ENCODE measurements around the gene AGPS. TPM values are rescaled to one million over a fixed set of nuclear protein-coding genes. Genes with fewer than 3 reads are reported as not detected.

AGPS gene
- total and polyA plus RNA-seq, 4 experiments from 2014 or later: 13.8 to 29.7 (median 22.9) TPM

DNA sequence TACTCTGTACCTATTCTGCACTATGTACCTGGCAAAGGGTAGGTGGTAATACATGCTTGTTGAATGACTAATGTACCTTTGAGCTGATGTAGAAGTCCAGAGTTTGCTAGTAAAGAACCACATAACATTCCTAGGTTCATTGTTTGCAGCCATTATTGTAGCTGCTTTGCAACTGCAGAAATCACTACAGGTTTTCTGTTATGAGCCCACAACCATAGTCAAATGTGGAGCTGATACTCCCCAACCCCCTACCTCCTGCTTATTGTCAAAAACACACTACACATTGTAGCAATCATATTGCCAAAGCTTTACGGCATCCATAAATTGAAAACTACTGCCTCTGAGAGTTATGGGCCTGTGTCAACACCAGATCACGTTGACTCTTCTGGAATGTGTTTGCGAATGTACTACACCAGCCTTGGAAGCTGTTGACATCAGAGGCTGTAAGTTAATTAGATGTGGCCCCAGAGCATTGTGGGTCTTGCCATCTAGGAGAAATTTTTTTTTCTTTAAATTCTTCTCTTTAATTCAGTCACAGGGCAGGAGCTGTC is 187.0 kb downstream of the AGPS start:
- Mint-ChIP-seq H3K4me1 (no peaks in the 10 kb centered on the region), H3K9me3 (peaks cover 0 to 3% (median 0%) of the 10 kb centered on the region in 8 donors), H3K27me3 (no peaks in the 10 kb centered on the region), H3K36me3 (no peaks in the 10 kb centered on the region), H3K27ac (no peak overlapping the region), H3K4me3 (no peak overlapping the region)
- CTCF ChIA-PET (ENCODE audit: partially characterized antibody): no interaction called here
- no peaks in the 10 kb centered on the region for H3K36me3 ChIP-seq (ENCODE audit: insufficient read depth, low read length)
- H3K27ac ChIP-seq (ENCODE audit: low read depth, low read length): no peak overlapping the region
- POLR2A ChIA-PET (ENCODE audit: partially characterized antibody): no interaction called here
- intact Hi-C loops (cut with micrococcal nuclease): no loop called here
- no peak for DNase-seq
- H3K27me3 ChIP-seq (ENCODE audit: insufficient read depth, low read length): no peaks in the 10 kb centered on the region
- H3K4me1 ChIP-seq (ENCODE audit: insufficient read depth, low read length): no peaks in the 10 kb centered on the region
- H3K9me3 ChIP-seq (ENCODE audit: control insufficient read depth in 1 of 2, low read length in 2 of 2): no peaks in the 10 kb centered on the region
- H3K4me3 ChIP-seq (ENCODE audit: low read length in 2 of 2): no peak overlapping the region

DNA sequence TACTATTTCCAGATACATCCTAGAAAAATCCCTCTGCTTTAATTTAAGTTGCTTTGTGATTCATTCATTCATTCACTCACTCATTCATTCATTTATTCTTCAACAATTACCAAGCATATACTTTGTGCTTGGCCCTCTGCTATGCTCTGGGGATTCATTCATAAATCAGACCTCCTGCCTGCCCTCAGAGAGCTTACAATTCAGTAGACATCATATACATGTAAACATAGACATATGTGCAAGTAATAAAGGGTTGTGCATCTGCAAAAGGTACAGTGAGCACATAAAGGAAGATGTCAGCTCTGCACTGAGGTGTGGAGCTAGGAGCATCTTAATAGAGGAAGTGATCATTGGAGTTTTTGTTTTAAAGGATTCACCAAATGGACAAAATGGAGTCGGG is 189.4 kb downstream of the AGPS start:
- no peaks in the 10 kb centered on the region for H3K4me1 ChIP-seq (ENCODE audit: insufficient read depth, low read length)
- intact Hi-C loops (cut with micrococcal nuclease): no loop called here
- POLR2A ChIA-PET (ENCODE audit: partially characterized antibody): no interaction called here

DNA sequence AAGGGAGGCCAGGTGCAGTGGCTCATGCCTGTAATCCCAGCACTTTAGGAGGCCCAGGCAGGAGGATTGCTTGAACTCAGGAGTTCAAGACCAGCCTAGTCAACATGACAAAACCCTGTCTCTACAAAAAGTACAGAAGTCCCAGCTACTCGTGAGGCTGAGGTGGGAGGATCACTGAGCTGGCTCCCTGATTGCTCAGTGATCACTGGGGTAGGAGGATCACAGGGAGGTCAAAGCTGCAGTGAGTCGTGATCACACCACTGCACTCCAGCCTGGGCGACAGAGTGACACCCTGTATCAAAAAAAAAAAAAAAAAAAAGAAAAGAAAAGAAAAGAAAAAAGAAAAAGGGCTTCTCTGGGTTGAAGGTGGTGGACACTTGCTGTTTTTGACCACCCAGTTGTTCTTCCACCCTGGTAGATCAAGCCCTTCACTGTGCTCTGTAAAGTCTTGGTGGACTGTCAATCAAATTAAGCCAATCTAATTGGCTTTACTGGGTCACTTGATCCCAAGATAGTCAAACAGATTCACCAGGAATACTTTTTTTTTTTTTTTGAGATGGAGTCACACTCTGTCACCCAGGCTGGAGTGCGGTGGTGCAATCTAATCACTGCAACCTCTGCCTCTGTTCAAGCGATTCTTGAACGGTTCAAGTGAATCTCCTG is 191.6 kb downstream of the AGPS start:
- no peak overlapping the region for H3K4me3 Mint-ChIP-seq
- H3K36me3 Mint-ChIP-seq: no peaks in the 10 kb centered on the region
- peaks cover 0 to 2% of the 10 kb centered on the region in 2 donors for H3K27me3 Mint-ChIP-seq
- DNase-seq: no peak
- ChIA-PET CTCF (ENCODE audit: partially characterized antibody) (no interaction called here), POLR2A (ENCODE audit: partially characterized antibody) (no interaction called here)
- no peak overlapping the region for H3K27ac Mint-ChIP-seq
- intact Hi-C loops (cut with micrococcal nuclease): no loop called here
- H3K27me3 ChIP-seq (ENCODE audit: insufficient read depth, low read length): no peaks in the 10 kb centered on the region
- H3K4me1 ChIP-seq (ENCODE audit: insufficient read depth, low read length): no peaks in the 10 kb centered on the region
- no peaks in the 10 kb centered on the region for H3K36me3 ChIP-seq (ENCODE audit: insufficient read depth, low read length)
- H3K4me1 Mint-ChIP-seq: no peaks in the 10 kb centered on the region
- H3K9me3 Mint-ChIP-seq: peaks cover 0 to 3% (median 0%) of the 10 kb centered on the region in 8 donors
- no peaks in the 10 kb centered on the region for H3K9me3 ChIP-seq (ENCODE audit: control insufficient read depth in 1 of 2, low read length in 2 of 2)
- H3K27ac ChIP-seq (ENCODE audit: low read depth, low read length): no peak overlapping the region
- H3K4me3 ChIP-seq (ENCODE audit: low read length in 2 of 2): no peak overlapping the region

More for the DNA sequence above, 189.4 kb downstream of the AGPS start:
- Mint-ChIP-seq H3K9me3 (peaks cover 0 to 3% (median 0%) of the 10 kb centered on the region in 8 donors), H3K4me1 (no peaks in the 10 kb centered on the region), H3K27ac (no peak overlapping the region), H3K27me3 (no peaks in the 10 kb centered on the region), H3K4me3 (no peak overlapping the region), H3K36me3 (no peaks in the 10 kb centered on the region)
- Histone ChIP-seq H3K36me3 (ENCODE audit: insufficient read depth, low read length) (no peaks in the 10 kb centered on the region), H3K4me3 (ENCODE audit: low read length in 2 of 2) (no peak overlapping the region), H3K27ac (ENCODE audit: low read depth, low read length) (no peak overlapping the region), H3K27me3 (ENCODE audit: insufficient read depth, low read length) (no peaks in the 10 kb centered on the region), H3K9me3 (ENCODE audit: control insufficient read depth in 1 of 2, low read length in 2 of 2) (no peaks in the 10 kb centered on the region)
- no peak for DNase-seq
- CTCF ChIA-PET (ENCODE audit: partially characterized antibody): no interaction called here

DNA sequence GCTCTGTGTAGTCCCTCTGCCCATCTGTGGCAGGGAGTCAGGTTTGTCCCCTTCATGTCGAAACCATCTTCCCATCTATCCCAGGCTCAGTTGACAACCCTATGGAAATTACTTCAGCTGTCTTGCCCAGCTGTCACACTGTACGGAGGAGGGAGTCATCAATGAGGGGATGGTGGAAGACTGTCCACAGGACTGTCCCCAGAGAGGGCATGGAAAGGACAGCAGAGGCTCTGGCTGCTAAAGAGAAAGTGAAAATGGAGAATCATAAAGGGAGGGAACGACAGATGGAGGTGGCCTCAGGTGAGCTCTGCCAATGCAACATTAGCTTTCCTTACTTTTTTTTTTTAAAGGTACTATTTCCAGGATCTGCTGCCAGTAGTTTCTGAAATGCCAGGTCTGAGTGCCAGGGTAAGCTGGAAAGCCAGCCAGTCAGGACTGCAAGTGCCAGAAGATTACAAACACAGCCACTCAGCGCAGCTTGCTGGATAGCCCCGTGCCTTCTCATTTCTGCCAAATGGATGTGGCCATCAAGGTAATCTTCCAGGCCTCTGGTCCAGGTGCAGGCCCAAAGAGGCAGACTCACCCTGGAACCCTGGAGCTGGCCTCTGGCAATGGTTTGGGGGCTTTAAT is 192.8 kb downstream of the AGPS start:
- no peak overlapping the region for H3K27ac Mint-ChIP-seq
- Histone ChIP-seq H3K27me3 (ENCODE audit: insufficient read depth, low read length) (no peaks in the 10 kb centered on the region), H3K36me3 (ENCODE audit: insufficient read depth, low read length) (no peaks in the 10 kb centered on the region), H3K4me1 (ENCODE audit: insufficient read depth, low read length) (no peaks in the 10 kb centered on the region), H3K4me3 (ENCODE audit: low read length in 2 of 2) (no peak overlapping the region), H3K9me3 (ENCODE audit: control insufficient read depth in 1 of 2, low read length in 2 of 2) (no peaks in the 10 kb centered on the region), H3K27ac (ENCODE audit: low read depth, low read length) (no peak overlapping the region)
- POLR2A ChIA-PET (ENCODE audit: partially characterized antibody): no interaction called here
- peaks cover 0 to 3% (median 0%) of the 10 kb centered on the region in 8 donors for H3K9me3 Mint-ChIP-seq
- no peaks in the 10 kb centered on the region for H3K4me1 Mint-ChIP-seq
- H3K36me3 Mint-ChIP-seq: no peaks in the 10 kb centered on the region
- H3K27me3 Mint-ChIP-seq: peaks cover 0 to 5% of the 10 kb centered on the region in 2 donors
- H3K4me3 Mint-ChIP-seq: peak overlapping the region in 1 of 8 donors; percentile 48
- intact Hi-C loops (cut with micrococcal nuclease): no loop called here
- CTCF ChIA-PET (ENCODE audit: partially characterized antibody): no interaction called here
- no peak for DNase-seq

DNA sequence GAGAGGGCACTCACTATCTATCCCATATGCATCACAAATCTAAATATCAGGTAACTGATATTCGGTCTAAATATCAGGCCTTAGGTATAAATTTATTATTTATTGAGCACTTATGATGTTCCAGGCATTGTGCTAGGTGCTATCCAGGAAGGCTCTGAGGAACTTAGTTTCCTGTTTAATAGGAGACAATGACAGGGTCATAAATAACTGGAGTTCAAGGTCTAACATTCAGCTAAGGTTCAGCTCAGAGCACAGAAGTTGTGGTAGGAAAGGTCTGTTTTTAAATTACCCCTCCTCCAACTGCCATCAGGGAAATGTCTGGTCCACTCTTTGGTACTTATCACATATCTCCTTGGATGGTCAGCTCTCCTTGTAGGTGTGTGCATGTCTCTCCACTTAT is 193.6 kb downstream of the AGPS start:
- H3K27me3 Mint-ChIP-seq: peaks cover 0 to 9% of the 10 kb centered on the region in 2 donors
- Histone ChIP-seq H3K4me1 (ENCODE audit: insufficient read depth, low read length) (no peaks in the 10 kb centered on the region), H3K9me3 (ENCODE audit: control insufficient read depth in 1 of 2, low read length in 2 of 2) (no peaks in the 10 kb centered on the region), H3K27ac (ENCODE audit: low read depth, low read length) (no peak overlapping the region), H3K27me3 (ENCODE audit: insufficient read depth, low read length) (no peaks in the 10 kb centered on the region), H3K4me3 (ENCODE audit: low read length in 2 of 2) (no peak overlapping the region), H3K36me3 (ENCODE audit: insufficient read depth, low read length) (no peaks in the 10 kb centered on the region)
- no peaks in the 10 kb centered on the region for H3K36me3 Mint-ChIP-seq
- intact Hi-C loops (cut with micrococcal nuclease): no loop called here
- H3K4me3 Mint-ChIP-seq: no peak overlapping the region
- no peak overlapping the region for H3K27ac Mint-ChIP-seq
- peaks cover 0 to 3% (median 0%) of the 10 kb centered on the region in 8 donors for H3K9me3 Mint-ChIP-seq
- ChIA-PET CTCF (ENCODE audit: partially characterized antibody) (no interaction called here), POLR2A (ENCODE audit: partially characterized antibody) (no interaction called here)
- no peaks in the 10 kb centered on the region for H3K4me1 Mint-ChIP-seq
- no peak for DNase-seq

DNA sequence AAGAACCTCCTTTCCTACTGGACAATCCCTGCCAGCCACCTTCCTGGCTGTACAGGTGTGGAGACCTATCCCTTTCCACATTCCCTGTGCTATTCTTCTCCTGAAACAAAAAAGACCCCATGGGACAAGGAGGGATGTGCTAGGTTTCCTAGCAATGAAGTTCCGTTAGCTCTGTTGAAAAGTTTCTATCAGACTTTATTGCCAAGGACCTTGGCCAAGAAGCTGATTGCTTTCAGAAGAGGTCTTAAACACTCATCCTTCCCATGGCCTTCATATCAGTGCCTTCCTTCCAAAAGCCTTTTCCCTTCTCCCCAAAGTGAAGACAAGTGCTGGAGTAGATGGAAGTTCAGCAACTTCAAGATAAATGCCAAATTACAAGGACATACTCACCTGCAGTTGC is 194.8 kb downstream of the AGPS start:
- no peaks in the 10 kb centered on the region for H3K36me3 ChIP-seq (ENCODE audit: insufficient read depth, low read length)
- ChIA-PET POLR2A (ENCODE audit: partially characterized antibody) (no interaction called here), CTCF (ENCODE audit: partially characterized antibody) (no interaction called here)
- H3K27ac Mint-ChIP-seq: no peak overlapping the region
- no peaks in the 10 kb centered on the region for H3K27me3 ChIP-seq (ENCODE audit: insufficient read depth, low read length)
- H3K4me1 ChIP-seq (ENCODE audit: insufficient read depth, low read length): no peaks in the 10 kb centered on the region
- no peaks in the 10 kb centered on the region for H3K4me1 Mint-ChIP-seq
- no peak overlapping the region for H3K4me3 ChIP-seq (ENCODE audit: low read length in 2 of 2)
- intact Hi-C loops (cut with micrococcal nuclease): no loop called here
- H3K27ac ChIP-seq (ENCODE audit: low read depth, low read length): no peak overlapping the region
- no peaks in the 10 kb centered on the region for H3K9me3 Mint-ChIP-seq
- no peaks in the 10 kb centered on the region for H3K36me3 Mint-ChIP-seq
- no peak for DNase-seq
- H3K27me3 Mint-ChIP-seq: peaks cover 0 to 14% of the 10 kb centered on the region in 2 donors
- H3K4me3 Mint-ChIP-seq: no peak overlapping the region
- no peaks in the 10 kb centered on the region for H3K9me3 ChIP-seq (ENCODE audit: control insufficient read depth in 1 of 2, low read length in 2 of 2)

DNA sequence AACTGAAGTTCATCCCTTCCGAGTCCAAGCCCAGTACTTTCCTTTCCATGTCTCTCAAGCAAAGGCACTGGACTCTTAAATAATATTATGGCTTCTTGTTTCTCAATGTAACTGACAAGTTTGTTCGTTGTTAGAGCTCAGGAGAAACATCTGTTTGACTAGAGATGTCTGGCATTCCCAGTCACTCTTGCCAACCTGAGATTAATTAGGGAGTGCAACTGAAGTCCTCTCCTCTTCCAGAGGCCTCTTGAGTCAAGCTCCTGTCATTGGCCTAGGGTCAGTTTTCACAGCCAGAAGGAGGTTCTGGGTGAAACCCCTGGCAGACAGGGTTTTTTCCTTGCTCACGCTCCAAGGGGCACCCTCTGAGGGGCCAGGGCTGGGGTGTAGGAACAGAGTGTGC is 196.1 kb downstream of the AGPS start:
- Histone ChIP-seq H3K27me3 (ENCODE audit: insufficient read depth, low read length) (no peaks in the 10 kb centered on the region), H3K4me1 (ENCODE audit: insufficient read depth, low read length) (no peaks in the 10 kb centered on the region), H3K9me3 (ENCODE audit: control insufficient read depth in 1 of 2, low read length in 2 of 2) (no peaks in the 10 kb centered on the region), H3K4me3 (ENCODE audit: low read length in 2 of 2) (no peak overlapping the region), H3K36me3 (ENCODE audit: insufficient read depth, low read length) (no peaks in the 10 kb centered on the region), H3K27ac (ENCODE audit: low read depth, low read length) (no peak overlapping the region)
- Mint-ChIP-seq H3K36me3 (no peaks in the 10 kb centered on the region), H3K27me3 (peaks cover 3 to 14% of the 10 kb centered on the region in 2 donors), H3K4me1 (no peaks in the 10 kb centered on the region), H3K27ac (no peak overlapping the region), H3K4me3 (no peak overlapping the region), H3K9me3 (no peaks in the 10 kb centered on the region)
- intact Hi-C loops (cut with micrococcal nuclease): no loop called here
- no peak for DNase-seq
- ChIA-PET CTCF (ENCODE audit: partially characterized antibody) (no interaction called here), POLR2A (ENCODE audit: partially characterized antibody) (no interaction called here)

Measured in CD4-positive, alpha-beta memory T cell (primary cell).